ENCODE measurements around the gene ITGAV.

The ITGAV gene

DNA sequence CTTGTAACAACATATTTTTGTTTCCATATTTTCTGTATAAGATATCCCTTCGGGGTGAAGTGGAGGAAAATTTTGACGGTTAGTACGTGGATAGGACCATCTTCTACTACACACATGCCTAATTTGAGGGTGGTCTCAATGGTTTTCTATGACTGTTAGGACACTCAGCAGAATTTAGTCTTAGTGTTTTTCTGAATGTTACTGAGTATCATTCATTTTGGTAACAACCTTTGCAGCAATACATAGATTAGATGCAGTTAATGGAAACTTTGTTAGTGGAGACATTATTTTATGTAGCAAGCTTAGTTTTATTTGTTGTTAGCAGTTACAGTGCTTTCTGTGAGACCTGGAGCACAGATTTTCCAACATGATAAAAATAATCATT is 1.6 kb downstream of the ITGAV start:
- TF ChIP-seq, protein P1, sequence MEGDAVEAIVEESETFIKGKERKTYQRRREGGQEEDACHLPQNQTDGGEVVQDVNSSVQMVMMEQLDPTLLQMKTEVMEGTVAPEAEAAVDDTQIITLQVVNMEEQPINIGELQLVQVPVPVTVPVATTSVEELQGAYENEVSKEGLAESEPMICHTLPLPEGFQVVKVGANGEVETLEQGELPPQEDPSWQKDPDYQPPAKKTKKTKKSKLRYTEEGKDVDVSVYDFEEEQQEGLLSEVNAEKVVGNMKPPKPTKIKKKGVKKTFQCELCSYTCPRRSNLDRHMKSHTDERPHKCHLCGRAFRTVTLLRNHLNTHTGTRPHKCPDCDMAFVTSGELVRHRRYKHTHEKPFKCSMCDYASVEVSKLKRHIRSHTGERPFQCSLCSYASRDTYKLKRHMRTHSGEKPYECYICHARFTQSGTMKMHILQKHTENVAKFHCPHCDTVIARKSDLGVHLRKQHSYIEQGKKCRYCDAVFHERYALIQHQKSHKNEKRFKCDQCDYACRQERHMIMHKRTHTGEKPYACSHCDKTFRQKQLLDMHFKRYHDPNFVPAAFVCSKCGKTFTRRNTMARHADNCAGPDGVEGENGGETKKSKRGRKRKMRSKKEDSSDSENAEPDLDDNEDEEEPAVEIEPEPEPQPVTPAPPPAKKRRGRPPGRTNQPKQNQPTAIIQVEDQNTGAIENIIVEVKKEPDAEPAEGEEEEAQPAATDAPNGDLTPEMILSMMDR (IDR thresholded peaks at IDR 0.05; ENCODE audit: insufficient read depth, low read length, missing control alignments) = no peak
- no peak for DNase-seq (ENCODE audit: low read depth, low spot score)

DNA sequence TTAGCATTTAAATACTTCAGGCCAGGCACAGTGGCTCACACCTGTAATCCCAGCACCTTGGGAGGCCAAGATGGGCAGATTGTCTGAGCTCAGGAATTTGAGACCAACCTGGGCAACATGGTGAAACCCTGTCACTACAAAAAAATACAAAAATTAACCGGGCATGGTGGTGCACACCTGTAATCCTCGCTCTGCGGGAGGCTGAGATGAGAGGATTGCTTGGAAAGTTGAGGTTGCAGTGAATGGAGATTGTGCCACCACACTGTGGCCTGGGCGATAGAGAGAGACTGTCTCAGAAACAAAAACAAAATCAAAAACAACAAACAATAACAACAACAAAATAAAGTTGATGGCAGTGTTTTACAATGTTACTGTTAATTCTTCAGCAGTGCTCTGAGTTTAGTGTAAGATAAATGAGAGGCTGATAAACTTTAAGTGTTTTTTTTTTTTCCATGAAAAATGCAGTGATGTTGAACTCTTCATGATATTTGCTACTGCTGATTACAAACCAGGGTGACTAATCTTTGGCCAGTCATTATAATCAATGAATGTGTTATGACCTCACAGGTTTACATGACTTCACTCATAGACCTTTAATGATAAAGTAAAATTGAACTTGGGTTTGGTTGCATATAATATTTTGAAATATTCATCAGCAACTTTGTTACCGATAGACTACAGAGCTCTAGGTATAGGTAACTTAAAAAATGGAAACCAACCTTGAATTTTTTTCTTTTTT is 2.5 kb downstream of the ITGAV start:
- DNase-seq (ENCODE audit: low read depth, low spot score) = no peak
- peak overlapping the region; percentile 21 for H3K4me3 ChIP-seq (ENCODE audit: low read depth, low read length)
- ChIA-PET POLR2A (no interaction called here), CTCF (interaction anchor here (0.7 to 1.3 kb wide), 3 partner anchors 9 to 88 kb away, joined by 3 to 5 read pairs (median 3); no protein-coding TSS in a partner anchor)
- TF ChIP-seq, protein P1 (IDR thresholded peaks at IDR 0.05; ENCODE audit: insufficient read depth, low read length, missing control alignments) = no peak

More for the DNA sequence above, 1.6 kb downstream of the ITGAV start:
- peak overlapping the region; percentile 87 for H3K4me3 ChIP-seq (ENCODE audit: low read depth, low read length)
- POLR2A ChIA-PET = no interaction called here
- CTCF ChIA-PET = no interaction called here

DNA sequence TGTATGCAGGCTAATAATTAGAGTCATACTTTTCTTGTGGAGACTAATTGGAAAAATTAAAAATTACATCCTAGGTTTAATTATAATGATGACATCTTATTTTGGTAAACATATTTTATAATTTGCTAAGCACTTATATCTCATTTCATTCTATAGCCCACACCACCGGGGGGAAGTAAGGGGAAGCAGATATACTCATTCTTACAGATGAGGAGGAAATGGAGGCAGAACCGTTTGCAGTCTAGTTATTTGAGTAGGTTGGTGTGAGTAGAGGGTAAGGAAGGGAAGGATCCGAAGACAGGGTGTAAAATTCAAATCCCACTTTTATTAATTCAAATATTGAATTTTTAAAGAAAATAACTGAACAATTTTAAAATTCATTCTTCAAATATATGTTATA is 3.7 kb downstream of the ITGAV start:
- DNase-seq (ENCODE audit: low read depth, low spot score) = no peak
- POLR2A ChIA-PET = no interaction called here
- H3K4me3 ChIP-seq (ENCODE audit: low read depth, low read length) = no peak overlapping the region
- CTCF ChIA-PET = interaction anchor here (1.1 kb wide), 1 partner anchor 8 kb away, joined by 3 read pairs; no protein-coding TSS in a partner anchor
- TF ChIP-seq, protein P1 (IDR thresholded peaks at IDR 0.05; ENCODE audit: insufficient read depth, low read length, missing control alignments) = no peak

DNA sequence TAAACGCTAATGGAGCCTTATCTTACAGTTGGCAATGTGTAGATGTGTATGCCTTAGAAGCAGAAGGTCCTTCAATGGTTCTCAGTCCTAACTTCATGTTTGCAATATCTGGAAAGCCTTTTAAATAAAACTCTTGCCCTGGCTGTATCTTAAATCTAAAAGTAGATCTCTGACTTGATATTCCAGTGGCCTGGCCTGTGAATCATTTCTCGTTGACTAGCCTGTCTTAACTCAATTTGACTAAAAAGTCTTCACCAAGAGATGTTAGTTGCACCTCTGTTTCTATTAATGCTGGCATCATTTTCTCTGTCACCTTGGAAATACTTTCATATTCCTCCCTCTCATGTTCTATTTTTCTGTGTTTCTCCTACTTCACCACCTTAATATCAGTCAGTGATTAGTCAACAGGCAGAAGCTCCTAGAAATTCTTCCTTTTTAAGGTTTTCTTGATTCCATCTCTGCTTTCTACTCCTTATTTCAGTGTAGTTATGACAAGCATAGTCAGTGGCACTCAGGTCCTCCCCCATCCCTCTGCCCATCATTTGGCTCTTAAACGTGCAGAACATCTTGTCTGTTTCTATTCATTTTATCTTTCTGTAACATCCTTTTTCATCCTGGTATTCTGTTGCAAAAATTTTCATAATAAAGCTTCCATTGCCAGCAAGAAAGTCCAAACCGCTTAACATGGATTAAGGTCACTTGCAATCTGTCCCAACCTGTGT is 4.3 kb downstream of the ITGAV start:
- DNase-seq (ENCODE audit: low read depth, low spot score) = no peak
- CTCF ChIA-PET = interaction anchor here (1.6 to 1.8 kb wide), 2 partner anchors 15 to 24 kb away, joined by 5 read pairs; no protein-coding TSS in a partner anchor
- POLR2A ChIA-PET = no interaction called here
- TF ChIP-seq, protein P1 (IDR thresholded peaks at IDR 0.05; ENCODE audit: insufficient read depth, low read length, missing control alignments) = no peak
- H3K4me3 ChIP-seq (ENCODE audit: low read depth, low read length) = no peak overlapping the region

DNA sequence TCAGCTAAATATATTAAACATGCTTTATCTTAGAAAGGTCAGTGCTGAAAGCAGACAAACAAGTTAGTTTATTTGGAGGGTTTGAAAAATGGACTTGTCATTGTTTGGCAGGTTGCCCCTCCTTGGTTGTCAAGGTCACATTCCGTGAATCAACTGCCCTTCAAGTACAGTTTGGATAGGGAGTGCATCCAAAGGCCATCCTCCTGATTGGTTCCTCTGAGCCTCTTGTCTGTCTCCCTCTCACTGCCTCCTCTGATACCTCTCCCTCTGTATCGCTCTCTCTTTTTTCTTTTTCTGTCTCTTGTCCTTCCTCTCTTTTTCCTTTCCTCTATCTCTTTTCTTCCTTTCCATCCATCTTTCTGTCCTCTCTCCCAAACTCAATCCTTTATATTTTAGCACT is 5.4 kb downstream of the ITGAV start:
- POLR2A ChIA-PET = no interaction called here
- no peak overlapping the region for H3K4me3 ChIP-seq (ENCODE audit: low read depth, low read length)
- CTCF ChIA-PET = interaction anchor here (1.1 to 1.8 kb wide), 4 partner anchors 14 to 91 kb away, joined by 3 to 5 read pairs (median 4); no protein-coding TSS in a partner anchor
- no peak for DNase-seq (ENCODE audit: low read depth, low spot score)
- TF ChIP-seq, protein P1 (IDR thresholded peaks at IDR 0.05; ENCODE audit: insufficient read depth, low read length, missing control alignments) = no peak

DNA sequence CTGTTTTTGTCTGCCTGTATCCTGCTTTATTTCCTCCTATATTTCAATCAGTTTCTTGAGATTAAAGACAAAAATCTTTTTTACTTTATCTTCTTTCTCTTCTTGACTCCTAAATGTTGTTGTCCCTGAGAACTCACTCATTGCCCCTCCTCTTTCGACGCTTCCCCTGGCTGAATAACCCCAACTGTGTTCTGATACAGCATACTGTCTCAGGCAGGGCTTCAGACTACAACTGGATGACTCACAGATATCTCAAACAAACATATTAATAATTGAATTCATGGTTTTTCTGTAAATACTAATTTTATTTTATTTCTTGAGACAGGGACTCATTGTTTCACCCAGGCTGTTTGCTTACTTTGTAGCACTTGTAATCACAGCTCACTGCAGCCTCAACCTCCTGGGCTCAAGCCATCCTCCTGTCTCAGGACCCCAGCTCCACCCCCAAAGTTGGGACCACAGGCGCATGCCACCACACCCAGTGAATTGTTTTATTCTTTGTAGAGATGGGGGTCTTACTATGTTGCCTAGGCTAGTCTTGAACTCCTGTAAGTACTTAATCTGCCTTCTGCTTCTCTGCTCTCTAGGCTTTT is 9.4 kb downstream of the ITGAV start:
- ChIA-PET POLR2A (interaction anchor here (1.8 kb wide), 1 partner anchor 10 kb away, joined by 8 read pairs; the partner anchor contains the start of gene ITGAV), CTCF (no interaction called here)
- no peak for DNase-seq (ENCODE audit: low read depth, low spot score)
- H3K4me3 ChIP-seq (ENCODE audit: low read depth, low read length) = no peak overlapping the region
- TF ChIP-seq, protein P1 (IDR thresholded peaks at IDR 0.05; ENCODE audit: insufficient read depth, low read length, missing control alignments) = no peak
